ENCODE results near the gene INPP5D.

DNA sequence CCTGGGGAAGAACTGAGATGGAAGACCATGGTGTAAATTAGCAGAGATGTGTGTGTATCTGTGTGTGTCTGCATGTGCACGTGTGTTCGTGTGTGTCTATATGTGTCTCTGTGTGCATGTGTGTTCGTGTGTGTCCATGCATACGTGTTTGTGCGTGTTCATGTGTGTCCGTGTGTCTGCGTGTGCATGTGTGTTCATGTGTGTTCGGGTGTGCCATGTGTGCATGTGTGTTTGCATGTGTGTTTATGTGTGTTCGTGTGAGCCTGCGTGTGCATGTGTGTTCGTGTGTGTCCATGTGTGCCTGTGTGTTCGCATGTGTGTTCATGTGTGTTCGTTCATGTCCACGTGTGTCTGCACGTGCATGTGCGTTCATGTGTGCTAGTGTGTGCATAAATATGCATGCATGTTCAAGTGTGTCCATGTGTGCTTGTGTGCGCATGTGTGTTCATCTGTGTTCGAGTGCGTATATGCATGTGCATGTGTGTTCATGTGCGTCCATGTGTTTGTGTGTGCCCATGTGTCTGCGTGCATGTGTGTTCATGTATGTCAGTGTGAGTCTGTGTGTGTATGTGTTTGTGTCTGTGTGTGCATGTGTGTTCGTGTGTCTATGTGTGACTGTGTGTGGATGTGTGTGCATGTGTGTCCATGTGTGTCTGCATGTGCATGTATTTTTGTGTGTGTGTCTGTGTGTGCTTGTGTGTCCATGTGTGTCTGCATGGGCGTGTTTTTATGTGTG lies 24.5 kb upstream of the INPP5D start:
- TF ChIP-seq, protein P1, sequence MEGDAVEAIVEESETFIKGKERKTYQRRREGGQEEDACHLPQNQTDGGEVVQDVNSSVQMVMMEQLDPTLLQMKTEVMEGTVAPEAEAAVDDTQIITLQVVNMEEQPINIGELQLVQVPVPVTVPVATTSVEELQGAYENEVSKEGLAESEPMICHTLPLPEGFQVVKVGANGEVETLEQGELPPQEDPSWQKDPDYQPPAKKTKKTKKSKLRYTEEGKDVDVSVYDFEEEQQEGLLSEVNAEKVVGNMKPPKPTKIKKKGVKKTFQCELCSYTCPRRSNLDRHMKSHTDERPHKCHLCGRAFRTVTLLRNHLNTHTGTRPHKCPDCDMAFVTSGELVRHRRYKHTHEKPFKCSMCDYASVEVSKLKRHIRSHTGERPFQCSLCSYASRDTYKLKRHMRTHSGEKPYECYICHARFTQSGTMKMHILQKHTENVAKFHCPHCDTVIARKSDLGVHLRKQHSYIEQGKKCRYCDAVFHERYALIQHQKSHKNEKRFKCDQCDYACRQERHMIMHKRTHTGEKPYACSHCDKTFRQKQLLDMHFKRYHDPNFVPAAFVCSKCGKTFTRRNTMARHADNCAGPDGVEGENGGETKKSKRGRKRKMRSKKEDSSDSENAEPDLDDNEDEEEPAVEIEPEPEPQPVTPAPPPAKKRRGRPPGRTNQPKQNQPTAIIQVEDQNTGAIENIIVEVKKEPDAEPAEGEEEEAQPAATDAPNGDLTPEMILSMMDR (IDR thresholded peaks at IDR 0.05): no peak
- no peak for TF ChIP-seq POLR2A (IDR thresholded peaks at IDR 0.05)

Data from transverse colon (tissue), 3 donors.